ENCODE data around the gene DNAJB13.
"Not testable (repeated sequence)": the region's sequence is repeated elsewhere in the genome, so short reads cannot be mapped to it uniquely, and the experiment has no call there.

DNAJB13 gene

DNA sequence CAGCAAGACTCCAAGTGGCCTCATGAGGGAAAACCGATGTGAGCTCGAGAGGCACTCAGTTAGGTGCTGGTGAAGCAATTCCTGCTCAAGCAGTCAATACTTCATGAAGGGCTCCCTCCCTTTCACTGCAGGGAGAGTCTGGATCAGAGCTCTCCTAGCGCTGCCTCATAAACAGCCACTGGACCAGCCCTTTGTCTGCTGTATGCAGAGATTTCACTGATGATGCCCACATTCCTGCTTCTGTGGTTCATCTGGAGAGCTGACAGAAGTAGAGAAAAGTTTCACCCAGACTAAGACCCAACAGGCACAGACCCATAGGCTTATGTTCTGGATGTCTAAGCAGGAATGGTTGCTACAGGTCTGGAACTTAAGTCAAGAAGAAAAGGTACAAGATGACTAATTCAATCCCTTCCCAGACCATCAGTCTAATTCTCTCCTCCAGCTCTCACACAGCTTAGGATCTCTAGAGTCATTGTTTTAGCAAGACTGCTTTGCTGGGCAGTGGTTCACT lies 27.8 kb downstream of the DNAJB13 start:
- no peak for DNase-seq

DNA sequence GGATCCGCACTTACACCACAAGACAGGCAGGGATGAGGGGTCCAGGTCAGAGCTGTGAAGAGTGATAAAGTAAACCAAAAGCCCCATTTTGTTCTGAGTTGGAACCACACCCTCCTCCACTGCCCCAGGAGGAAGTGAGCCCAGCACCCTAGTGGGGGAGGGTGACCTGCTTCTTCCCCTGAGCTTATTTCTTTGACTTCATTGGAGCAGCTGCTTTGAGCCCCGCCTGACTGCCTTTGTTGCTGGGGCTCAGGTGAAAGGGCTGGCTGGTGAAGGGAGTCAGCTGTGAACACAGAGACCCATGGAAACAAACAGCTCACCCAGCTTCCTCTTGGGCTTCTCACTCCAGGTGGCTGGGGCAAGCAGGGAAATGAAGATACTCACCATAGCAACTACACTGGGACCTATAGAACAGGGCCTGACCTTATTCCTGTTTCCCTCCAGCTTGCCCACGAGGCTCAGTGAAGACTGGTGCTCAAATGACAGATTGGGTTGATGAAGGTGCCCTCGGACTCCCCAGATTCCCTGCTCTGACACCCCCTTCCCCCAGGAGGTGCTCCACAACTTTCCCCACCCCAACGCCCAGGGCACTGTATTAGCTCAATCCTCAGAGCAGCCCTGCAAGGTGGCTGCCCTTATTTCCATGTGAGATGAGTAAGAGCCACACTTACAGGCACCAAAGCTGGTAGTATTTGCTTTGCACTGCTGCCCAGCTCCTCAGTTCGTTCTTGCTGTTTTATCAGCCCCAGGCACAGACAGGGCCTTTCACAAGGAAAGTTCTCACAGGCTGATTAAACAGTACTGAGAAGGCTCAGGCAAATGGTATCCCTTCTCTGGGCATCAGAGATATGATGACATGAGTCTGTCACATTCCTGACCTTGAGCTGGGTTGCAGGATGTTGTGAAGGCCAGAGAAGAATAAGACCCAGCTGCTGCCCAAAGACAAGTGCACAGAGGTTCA lies 29.5 kb downstream of the DNAJB13 start:
- peak in 1 of 2 experiments; percentile 26 for DNase-seq

DNA sequence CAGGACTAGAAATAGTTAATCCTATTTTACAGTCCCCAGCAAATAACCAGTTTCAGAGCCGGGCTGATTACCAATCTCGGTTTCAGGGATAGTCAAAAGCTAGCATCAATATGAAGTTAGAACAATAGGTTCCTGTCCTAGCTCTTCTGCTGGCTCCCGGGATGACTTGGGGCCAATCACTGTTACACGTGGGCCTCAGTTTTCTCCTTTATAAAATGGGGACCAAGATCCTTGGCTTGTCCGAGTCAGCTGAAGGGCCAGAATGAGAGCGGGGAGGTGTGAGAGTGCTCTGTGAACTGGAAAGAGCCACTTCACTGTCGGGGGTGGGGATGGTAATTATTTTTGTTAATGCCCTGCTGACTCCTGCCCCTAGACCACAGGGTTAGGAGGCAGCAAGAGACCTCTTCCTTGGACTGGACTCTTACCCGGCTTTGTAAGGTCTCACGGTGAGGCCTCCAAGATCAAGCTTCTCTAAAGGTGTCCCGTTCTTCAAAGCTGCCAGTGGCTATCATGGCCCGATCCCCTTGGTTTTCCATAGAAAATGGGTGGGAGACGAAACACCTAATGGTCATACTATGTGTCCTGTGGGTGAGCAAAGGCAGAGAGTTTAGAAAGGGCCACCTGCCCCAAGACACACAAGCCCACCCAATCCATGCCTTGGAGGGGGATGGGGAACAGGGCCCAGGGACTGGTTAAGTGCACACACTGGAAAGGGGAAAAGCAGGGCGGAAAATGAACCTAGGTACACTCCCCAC lies 30.4 kb downstream of the DNAJB13 start:
- no peak for DNase-seq

DNA sequence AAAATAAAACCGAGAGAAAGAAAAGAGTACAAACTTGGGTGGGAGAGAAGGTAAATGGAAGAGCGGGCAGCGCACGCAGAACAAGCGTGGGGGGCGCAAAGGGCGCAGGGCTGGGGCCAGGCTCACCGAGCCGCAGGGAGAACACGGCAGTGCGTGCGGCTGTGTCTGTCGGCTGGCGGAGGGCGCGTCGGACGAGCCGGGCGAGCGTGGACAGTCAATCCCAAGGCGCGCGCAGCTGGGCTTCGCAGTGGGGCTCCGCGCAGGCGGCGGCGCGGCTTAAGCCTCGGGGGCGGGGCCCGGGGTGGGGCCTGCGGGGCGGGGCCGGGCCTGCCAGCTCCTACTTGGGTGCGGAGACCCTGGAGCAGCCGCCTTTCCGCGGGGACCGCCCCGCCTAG lies 31.8 kb downstream of the DNAJB13 start, which contains the start of gene UCP2:
UCP2 (minus strand) TSS at position 249 of the 395 bp plus-strand sequence. CDS start 4,465 bp downstream, outside the sequence.
- DNase-seq: peak in 1 of 2 experiments; percentile 79

DNA sequence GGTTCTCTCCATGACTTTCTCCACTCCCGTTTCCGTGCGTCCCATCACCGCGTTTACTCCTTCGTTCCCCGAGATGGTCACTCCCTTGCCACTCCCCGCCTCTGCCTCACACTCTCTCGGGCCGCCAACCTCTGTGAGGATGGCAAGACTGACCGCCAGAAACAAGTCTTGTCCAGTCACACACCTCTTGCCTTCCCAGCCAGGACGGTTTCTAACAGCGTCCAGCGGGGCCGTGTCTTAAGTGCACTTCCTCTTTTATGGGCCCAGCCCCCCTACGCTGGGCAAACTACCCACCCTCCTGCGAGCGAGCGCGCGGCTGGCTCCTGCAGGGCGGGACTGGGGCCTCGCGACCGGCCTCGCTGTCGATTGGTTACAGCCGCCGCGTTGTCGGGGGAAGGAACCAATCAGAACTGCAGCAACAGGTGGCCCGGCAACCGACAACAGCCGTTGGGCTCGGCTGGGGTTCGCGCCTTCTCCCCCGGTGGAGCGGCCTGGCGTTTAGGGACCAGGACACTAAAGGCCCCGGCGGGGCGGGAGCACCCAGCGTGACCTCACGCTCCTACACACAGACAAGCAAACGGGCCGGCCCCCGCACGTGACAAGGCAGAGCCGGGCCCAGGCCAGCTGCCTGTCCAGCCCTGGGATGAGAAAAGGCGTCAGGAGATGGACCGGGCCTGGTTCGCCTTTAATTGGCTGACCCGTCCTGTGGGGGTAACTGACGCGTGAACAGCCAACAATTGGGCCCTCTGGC lies 32.3 kb downstream of the DNAJB13 start:
- DNase-seq: peak; percentile 89 to 92

DNA sequence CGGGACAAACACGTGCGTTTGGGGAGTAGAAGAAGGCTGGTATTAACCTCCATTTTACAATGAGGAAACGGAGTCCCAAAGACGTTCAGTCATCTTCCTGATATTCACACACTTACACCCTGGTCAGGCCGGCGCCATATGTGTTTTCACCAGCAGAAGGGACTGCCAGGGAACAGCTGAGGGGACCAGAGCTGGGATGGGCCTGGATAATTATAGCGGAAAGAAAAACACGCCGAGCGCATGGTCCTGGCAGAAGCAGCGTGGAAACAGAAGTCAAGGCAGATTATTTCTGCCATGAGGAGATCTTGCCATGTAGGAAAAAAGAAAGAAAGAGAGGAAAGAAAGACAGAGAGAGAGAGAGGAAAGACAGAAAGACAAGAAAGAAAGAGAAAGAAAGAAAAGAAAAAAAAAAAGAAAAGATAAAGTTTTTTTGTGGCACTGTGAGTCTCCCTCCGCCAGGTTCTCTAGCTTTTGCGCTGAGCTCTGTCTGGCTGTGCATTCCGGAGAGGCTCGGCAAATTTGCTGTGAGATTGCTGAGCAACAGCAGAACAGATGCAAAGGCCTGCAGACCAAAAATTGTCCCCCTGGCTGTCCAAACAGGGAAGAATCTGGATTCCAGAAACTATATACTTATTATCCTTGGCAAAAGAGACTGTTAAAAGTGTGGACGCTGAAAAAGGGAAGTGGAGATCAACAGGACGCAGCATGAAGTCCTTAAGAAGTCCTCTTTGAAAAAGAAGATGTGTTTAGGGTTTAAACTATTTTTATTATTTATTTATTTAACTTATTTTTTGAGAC lies 33.1 kb downstream of the DNAJB13 start:
- no peak for DNase-seq

DNA sequence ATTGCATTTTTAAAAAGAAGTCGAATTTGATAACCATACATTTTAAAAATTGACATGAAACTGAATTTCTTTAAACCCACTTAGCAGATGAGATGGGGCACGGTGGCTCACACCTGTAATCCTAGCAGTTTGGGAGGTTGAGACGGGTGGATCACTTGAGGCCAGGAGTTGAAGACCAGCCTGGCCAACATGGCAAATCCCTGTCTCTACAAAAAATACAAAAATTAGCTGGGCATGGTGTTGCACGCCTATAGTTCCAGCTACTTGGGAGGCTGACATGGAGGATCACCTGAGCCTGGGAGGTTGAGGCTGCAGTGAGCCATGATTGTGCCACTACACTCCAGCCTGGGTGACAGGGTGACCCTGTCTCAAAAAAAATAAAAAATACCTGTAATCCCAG lies 34.8 kb downstream of the DNAJB13 start:
- not testable (repeated sequence) for DNase-seq

DNA sequence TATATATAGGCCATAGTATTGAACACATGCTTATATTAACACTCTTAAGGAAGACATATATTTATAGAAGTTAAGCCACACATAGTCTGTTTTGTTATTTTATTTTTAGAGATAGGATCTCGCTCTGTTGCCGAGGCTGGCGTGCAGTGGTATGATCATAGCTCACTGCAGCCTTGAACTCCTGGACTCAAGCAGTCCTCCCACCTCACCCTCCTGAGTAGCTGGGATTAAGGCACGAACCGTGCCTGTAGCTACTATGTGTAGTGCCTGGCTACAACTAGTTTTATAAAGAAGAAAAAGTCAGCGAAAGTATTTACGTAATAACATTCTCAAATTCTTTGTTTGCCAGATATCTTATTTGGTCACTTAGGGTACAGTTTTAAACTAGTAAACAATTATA lies 37.4 kb downstream of the DNAJB13 start:
- no peak for DNase-seq

DNA sequence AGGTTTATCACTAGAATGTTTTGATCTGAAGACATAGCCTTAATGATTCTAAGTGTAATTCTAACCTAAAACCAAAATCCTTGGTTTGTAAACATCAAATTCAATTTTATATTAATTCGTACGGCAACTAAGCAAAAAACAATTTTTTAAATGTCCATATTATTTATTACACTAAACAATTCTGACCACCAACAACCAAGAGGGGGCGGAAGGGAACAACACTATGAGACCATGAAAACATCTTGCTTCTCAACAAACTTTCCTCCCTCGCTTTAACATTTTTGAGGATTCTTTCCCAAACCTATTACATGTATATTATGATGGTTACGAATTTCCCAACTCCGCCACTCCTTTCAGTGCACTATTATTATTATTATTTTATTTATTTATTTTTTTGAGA lies 38.3 kb downstream of the DNAJB13 start:
- DNase-seq: no peak

DNA sequence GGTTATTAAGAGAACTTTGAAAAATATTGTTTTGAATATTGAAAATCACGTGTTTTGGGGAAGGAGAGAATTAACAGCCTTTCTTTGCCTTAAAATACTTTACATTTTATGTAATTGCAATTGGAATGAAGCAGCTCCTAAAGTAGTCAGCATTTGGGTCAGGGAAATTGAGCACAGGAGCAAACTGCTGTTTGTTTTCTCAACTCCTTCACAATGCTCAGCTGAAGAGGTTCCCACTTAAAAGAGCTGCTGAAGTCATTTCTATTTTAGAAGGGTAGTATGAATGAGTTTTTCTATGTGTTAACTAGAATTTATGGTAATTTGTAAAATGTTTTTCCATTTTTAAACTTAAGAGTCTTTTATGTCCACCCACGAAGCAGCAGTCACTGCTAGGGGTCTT lies 39.9 kb downstream of the DNAJB13 start:
- DNase-seq: peak in 1 of 2 experiments; percentile 58

DNA sequence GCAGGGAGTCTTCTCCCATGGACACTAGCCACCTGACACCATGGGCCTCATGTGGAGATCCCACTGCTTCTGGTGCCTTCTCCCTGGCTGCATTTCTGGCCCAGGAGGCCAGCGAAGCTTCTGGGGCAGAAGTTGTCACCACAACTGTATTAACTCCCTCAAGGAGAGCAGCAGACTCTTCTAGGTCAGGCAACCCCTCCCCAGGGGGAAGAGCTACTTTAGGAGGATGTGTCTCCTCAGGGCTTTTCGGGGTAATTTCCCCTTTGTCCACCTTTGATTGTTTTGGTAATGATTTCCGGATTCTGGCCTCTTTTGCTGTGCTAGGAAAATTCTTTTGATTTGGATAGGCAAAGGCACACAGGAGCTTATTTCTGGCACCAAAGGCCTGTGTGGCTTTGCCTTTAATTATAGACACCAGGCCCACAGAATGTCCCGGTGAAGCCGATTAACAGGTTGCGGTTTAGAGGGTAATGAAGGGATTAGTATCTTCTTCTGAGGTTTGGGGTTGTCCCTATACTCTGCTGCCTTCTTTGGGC lies 40.7 kb downstream of the DNAJB13 start:
- DNase-seq: no peak

DNA sequence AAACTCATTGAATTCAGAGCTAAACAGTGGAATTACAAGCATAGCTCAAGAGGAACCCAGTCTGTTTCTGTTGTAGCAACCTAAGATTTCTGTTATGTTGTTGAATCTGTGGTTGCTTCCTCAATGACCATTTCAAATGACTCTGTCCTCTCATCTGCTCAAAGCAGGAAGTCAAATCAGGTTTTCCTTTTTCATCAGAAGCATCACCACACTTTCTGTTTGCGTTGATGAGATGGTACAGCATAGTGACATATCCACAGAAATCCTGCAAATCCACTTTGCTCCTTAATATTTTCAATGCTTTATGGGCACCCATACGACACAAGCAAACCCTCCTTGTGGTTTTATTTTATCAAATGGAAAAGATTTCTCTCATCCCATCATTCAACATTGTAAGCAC lies 44.4 kb downstream of the DNAJB13 start:
- no peak for DNase-seq

DNA sequence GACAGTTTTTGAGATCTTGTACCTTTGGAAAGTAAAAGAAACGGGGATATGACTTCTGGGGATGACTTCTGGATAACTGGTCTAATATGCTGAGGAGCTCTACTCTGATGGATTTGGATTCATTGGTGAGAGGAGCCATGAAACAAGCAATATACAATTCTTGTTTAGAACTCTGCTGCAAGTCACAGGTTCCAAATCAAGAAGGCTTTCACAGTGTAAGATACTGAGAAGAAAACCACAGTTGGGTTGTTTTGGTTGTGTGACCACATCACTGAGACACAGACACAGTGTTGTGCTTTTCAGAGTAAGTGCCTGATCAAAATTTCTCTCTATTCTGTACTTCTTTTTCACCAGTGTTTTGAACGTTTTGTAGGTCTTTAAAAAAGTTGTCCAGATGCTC lies 44.9 kb downstream of the DNAJB13 start:
- no peak for DNase-seq

DNA sequence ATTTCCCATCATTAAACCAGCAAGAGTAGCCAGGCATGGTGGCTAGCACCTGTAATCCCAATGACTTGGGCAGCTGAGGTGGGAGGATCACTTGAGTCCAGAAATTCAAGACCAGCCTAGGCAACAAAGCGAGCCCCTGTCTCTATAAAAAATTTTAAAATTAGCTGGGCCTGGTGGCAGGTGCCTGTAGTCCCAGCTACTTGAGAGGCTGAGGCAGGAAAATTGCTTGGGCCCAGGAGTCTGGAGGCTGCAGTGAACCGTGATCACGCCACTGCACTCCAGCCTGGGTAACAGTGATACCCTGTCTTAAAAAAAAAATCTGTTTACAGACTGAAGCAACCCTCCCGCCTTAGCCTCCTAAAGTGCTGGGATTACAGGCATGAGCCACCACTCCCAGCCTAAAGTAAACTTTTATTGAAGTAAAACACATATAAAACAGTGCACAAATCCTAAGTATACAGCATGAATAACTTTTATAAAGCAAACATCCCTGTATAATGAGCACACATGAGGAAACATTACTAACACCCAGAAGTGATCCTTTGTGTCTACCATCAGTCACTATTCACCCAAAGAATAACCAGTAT lies 45.4 kb downstream of the DNAJB13 start:
- peak in 1 of 2 experiments; percentile 11 for DNase-seq

DNA sequence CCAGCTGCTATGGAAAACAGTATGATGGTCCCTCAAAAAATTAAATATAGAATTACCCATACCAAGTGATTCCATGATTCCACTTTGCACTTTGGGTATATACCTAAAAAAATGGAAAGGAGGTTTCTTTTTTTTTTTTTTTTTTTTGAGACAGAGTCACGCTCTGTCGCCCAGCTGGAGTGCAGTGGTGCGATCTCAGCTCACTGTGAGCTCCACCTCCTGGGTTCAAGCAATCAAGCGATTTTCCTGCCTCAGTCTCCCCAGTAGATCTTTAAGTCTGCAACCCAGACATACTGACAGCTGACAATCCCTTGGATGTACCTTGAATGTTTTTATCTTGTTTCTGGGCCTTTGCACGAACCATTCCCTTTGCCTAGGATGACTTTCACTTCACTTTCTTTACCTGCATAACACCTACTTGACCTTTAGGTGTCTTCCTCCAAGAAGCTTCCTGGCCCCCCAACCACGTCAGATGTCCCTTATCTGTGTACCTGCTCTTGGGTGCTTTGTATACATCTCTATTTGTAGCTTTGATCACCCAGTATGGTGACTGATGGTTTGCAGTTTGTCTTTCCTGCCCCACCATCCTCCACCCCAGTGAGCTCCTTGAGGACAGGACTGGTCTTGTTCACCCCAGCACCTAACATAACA lies 46.4 kb downstream of the DNAJB13 start:
- DNase-seq: no peak

DNA sequence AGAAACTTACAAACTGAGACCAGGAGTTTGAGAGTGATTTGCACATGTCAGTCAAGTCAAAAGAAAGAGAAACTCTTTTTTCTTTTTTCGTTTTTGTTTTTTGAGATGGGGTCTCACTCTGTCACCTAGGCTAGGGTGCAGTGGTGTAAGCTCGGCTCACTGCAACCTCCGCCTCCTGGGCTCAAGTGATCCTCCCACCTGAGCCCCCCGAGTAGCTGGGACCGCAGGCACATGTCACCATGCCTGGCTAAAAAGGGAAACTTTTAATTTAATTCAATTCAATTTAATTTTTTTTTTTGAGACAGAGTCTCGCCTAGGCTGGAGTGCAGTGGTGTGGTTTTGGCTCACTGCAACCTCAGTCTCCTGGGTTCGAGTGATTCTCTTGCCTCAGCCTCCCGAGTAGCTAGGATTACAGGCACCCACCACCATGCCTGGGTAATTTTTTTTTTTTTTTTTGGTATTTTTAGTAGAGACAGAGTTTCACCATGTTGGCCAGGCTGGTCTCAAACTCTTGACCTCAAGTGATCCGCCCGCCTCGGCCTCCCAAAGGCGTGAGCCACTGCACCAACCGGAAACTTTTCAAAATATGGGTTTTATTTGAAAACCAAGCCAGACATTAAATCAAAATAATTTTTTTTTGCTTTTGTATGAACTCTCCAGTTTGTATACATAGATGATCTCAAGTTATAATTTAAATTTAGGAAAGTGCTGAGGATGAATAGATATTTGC lies 48.2 kb downstream of the DNAJB13 start:
- DNase-seq: no peak

DNA sequence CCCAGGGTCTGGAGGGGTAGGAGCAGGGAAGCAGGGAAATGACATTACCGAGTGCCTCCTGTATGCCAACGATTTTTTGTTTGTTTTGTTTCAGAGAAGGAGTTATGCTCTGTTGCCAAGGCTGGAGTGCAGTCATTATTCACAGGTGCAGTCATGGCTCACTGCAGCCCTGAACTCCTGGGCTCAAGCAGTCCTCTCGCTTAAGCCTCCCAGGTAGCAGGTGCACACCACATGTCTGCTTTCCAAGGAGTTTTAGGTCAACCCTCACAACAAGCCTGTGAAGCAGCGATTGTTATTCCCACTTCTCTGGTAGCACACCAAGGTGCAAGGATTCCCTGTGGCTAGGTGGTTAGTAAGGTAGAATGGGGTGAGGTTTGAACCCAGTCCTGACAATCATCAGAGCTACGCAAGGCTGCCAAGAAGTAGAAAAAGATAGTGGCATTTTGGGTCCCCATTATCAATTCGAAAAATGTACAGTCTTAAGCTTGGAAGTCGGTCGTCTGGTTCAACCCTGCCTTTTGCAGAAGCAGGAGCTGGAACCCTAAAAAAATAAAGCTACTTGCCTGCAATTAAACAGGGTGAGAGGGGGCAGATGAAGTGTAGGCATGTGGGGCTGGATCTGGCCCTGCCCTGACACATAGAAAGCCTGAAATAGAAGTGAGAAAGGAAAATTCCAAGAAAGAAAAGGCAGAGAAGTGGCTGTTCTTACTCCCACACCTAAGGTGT lies 48.9 kb downstream of the DNAJB13 start:
- peak; percentile 57 to 65 for DNase-seq

DNA sequence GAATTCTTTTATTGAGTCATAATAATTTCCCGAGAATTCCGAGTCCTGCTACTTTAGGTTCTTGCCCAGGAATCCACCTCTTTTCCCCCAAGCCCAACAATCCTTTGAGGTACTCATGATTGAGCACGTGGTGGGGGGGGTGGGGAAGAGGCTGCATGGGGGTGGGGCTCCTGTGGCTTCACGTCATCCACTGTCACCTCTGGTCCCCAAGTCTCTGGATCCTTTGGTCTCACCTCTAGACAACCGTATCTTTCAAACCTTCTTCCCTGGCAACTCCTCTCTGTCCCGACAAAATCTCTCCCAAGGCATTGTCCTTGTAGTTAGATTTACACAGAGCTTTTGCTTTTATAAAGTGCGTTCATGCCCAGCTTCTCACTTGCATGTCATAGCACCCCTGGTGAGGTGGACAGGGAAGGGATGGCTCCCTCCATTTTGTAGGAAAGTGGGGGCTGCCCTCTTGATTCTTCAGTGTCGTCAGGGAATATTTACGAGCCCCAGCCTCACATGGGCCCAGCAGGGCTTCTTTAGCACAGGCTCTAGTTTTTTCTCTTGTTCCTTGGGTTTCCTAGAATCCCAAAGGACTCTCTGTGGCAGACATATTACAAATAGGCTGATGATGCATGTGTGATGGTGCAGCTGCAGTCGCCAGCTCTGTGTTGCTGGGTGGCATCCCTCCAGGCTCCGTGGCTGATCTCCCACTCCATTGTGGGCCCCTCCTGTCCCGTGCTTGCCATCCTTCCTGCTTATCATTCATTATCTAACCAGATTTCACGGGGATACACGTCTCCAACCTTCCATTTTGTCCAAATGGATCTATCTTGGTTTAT lies 49.7 kb downstream of the DNAJB13 start:
- no peak for DNase-seq
